Right atrium auricular region (tissue), 2 donors: ENCODE data around the gene SLC39A3. TPM values are rescaled to one million over a fixed set of nuclear protein-coding genes. Genes with fewer than 3 reads are reported as not detected.

Experiments used
- DNase-seq: peaks from one replicate; pipeline ENCODE4 v3.0.0-alpha.2; 2019; ENCODE audit warnings: low spot score
- H3K27ac ChIP-seq, 2 donors: fragments of 200-600 bp; sonication (generic); 1 replicate in 1 of 2; 2 replicates in 1 of 2; pipeline ENCODE4 v1.5.1; 2016 to 2019
- H3K27me3 ChIP-seq, 2 donors: fragments of 200-600 bp; sonication (generic); one replicate each; pipeline versions ENCODE4 v1.5.1 to v1.6.0; 2017 to 2019
- H3K36me3 ChIP-seq: fragments of 200-600 bp; sonication (generic); one replicate; pipeline ENCODE4 v1.5.1; 2016
- H3K4me1 ChIP-seq, 2 donors: fragments of 200-600 bp; sonication (generic); one replicate each; pipeline versions ENCODE4 v1.5.1 to v1.6.0; 2017 to 2019
- H3K4me3 ChIP-seq, 2 donors: fragments of 200-600 bp; sonication (generic); 1 replicate in 1 of 2; 2 replicates in 1 of 2; pipeline ENCODE4 v1.5.1; 2017 to 2019; ENCODE audit warnings: mild to moderate bottlenecking in 1 of 2, moderate library complexity in 1 of 2
- H3K9me3 ChIP-seq, 2 donors: fragments of 200-600 bp; sonication (generic); one replicate each; pipeline ENCODE4 v1.5.1; 2019
- CTCF ChIP-seq, 2 donors: fragments of 200-600 bp; sonication (generic); IDR thresholded peaks; one replicate each; pipeline ENCODE4 v1.5.1; 2019; ENCODE audit warnings: antibody characterized with exemption in 2 of 2
- total RNA-seq, 2 donors: library from RNA; depleted of rRNA; stranded (reverse); fragments of >200 nt; gene quantifications; one replicate each; pipeline ENCODE4 v1.1.0, GENCODE V29; 2016

Gene SLC39A3
- total RNA-seq, 2 donors from 2014 or later: 22.9 to 38.0 TPM

GRCh38 chr19:2765376-2765775 is 25.6 kb upstream of the SLC39A3 start:
- Histone ChIP-seq H3K9me3 (no peaks in the 10 kb centered on the region), H3K36me3 (peaks cover 73% of the 10 kb centered on the region), H3K27ac (no peak overlapping the region), H3K4me3 (no peak overlapping the region), H3K27me3 (no peaks in the 10 kb centered on the region), H3K4me1 (peaks cover 0 to 19% of the 10 kb centered on the region in 2 donors)
- TF ChIP-seq CTCF (IDR thresholded peaks at IDR 0.05): no peak
- no peak for DNase-seq

- no peaks in the 10 kb centered on the region for H3K27me3 ChIP-seq
- H3K4me1 ChIP-seq: peaks cover 0 to 15% of the 10 kb centered on the region in 2 donors
- no peak overlapping the region for H3K4me3 ChIP-seq
- peaks cover 75% of the 10 kb centered on the region for H3K36me3 ChIP-seq
- no peak for DNase-seq
- no peak for TF ChIP-seq CTCF (IDR thresholded peaks at IDR 0.05)
- H3K9me3 ChIP-seq: no peaks in the 10 kb centered on the region
- no peak overlapping the region for H3K27ac ChIP-seq
Measured at GRCh38 chr19:2764945-2765344, 25.1 kb upstream of the SLC39A3 start.

- Histone ChIP-seq H3K27ac (no peak overlapping the region), H3K9me3 (no peaks in the 10 kb centered on the region), H3K27me3 (no peaks in the 10 kb centered on the region), H3K36me3 (peaks cover 88% of the 10 kb centered on the region), H3K4me3 (no peak overlapping the region), H3K4me1 (peaks cover 0 to 4% of the 10 kb centered on the region in 2 donors)
- no peak for DNase-seq
- TF ChIP-seq CTCF (IDR thresholded peaks at IDR 0.05): no peak
Measured at GRCh38 chr19:2763687-2764086, 23.9 kb upstream of the SLC39A3 start.

- Histone ChIP-seq H3K27ac (no peak overlapping the region), H3K9me3 (no peaks in the 10 kb centered on the region), H3K36me3 (peaks cover 91% of the 10 kb centered on the region), H3K27me3 (no peaks in the 10 kb centered on the region), H3K4me3 (no peak overlapping the region), H3K4me1 (no peaks in the 10 kb centered on the region)
- DNase-seq: no peak
- TF ChIP-seq CTCF (IDR thresholded peaks at IDR 0.05): no peak
Measured at GRCh38 chr19:2762783-2763496, 23.1 kb upstream of the SLC39A3 start.

GRCh38 chr19:2761876-2762782 is 22.3 kb upstream of the SLC39A3 start:
- Histone ChIP-seq H3K27me3 (no peaks in the 10 kb centered on the region), H3K4me1 (no peaks in the 10 kb centered on the region), H3K9me3 (no peaks in the 10 kb centered on the region), H3K4me3 (no peak overlapping the region), H3K36me3 (peaks cover 88% of the 10 kb centered on the region), H3K27ac (no peak overlapping the region)
- DNase-seq: no peak
- TF ChIP-seq CTCF (IDR thresholded peaks at IDR 0.05): no peak
